Measurements from ENCODE around the gene TERT. TPM values are rescaled to one million over a fixed set of nuclear protein-coding genes. Genes with fewer than 3 reads are reported as not detected.
"Not testable (repeated sequence)": the region's sequence is repeated elsewhere in the genome, so short reads cannot be mapped to it uniquely, and the experiment has no call there.

Gene TERT
- total RNA-seq, 5 donors from 2014 or later (not counting 1 experiment from before 2014, with no cell fraction given): 0.09 to 0.70 (median 0.28) TPM

DNA sequence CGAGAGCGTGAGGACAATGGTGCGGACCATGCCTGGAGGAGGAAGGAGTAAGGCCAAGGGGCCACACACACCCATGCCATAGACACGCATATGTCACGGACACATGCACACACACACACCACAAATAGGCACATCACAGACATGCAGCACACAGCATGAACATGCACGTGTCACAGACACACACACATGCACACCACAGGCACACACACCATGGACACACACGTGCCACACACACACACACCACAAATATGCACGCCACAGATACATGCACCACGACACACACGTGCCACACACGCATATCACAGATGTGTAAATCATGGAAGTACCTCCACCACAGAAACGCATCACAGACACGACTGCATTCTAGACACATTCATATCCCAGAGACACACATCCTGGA, 16.7 kb downstream of the TERT start:
- ATAC-seq (replicated peaks in 1 of 4) (no peak), DNase-seq (no peak)
- Mint-ChIP-seq H3K36me3 (no peaks in the 10 kb centered on the region), H3K27me3 (no peaks in the 10 kb centered on the region), H3K4me3 (no peak overlapping the region), H3K27ac (no peak overlapping the region), H3K9me3 (no peaks in the 10 kb centered on the region), H3K4me1 (peaks cover 0 to 2% (median 0%) of the 10 kb centered on the region in 3 donors)
- Histone ChIP-seq H3K4me3 (ENCODE audit: control insufficient read depth in 1 of 2, extremely low read depth in 1 of 2, low read length in 1 of 2) (no peak overlapping the region), H3K4me1 (ENCODE audit: control insufficient read depth in 1 of 2, extremely low read depth in 1 of 2, insufficient read depth in 2 of 2, low read length in 2 of 2) (peaks cover 0 to 14% of the 10 kb centered on the region in 2 experiments), H3K9me3 (no peaks in the 10 kb centered on the region), H3K27ac (ENCODE audit: low read length) (no peak overlapping the region), H3K27me3 (replicated peaks in 1 of 2; ENCODE audit: control insufficient read depth in 2 of 2, extremely low read depth in 1 of 2, insufficient read depth in 2 of 2, low read length in 1 of 2) (peaks cover 0 to 6% of the 10 kb centered on the region in 2 experiments), H3K36me3 (ENCODE audit: control insufficient read depth in 2 of 2, extremely low read depth in 1 of 2, insufficient read depth in 1 of 2, low read length in 1 of 2) (peaks cover 0 to 8% of the 10 kb centered on the region in 2 donors)
- WGBS (ENCODE audit: insufficient coverage): 93% methylated on average over 13 of the region's 13 CpGs
- CTCF ChIA-PET: no interaction called here
- POLR2A ChIA-PET: no interaction called here

DNA sequence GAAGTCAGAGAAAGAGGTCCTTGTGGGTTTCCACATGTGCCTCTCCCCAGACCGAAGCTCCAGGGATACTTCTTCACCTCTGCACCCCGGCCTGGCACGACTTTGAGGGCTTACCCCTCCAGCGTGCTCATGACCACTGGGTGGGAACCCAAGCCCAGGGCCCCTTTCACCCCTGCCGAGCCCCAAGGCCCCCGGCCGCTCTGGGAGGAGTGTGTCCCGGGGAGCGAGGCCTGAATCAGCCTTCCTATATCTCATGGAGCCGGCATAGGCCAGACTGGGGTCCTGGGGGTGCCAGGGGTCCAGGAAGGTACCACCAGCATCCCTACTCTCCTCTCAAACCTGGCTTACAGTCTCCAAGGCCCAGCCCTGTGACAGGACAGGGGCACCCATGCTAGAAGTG, 17.1 kb downstream of the TERT start:
- Mint-ChIP-seq H3K4me3 (no peak overlapping the region), H3K9me3 (no peaks in the 10 kb centered on the region), H3K27me3 (no peaks in the 10 kb centered on the region), H3K4me1 (peaks cover 0 to 2% (median 0%) of the 10 kb centered on the region in 3 donors), H3K36me3 (no peaks in the 10 kb centered on the region), H3K27ac (no peak overlapping the region)
- H3K27ac ChIP-seq (ENCODE audit: low read length): no peak overlapping the region
- CTCF ChIA-PET: no interaction called here
- peaks cover 0 to 6% of the 10 kb centered on the region in 2 experiments for H3K27me3 ChIP-seq (replicated peaks in 1 of 2; ENCODE audit: control insufficient read depth in 2 of 2, extremely low read depth in 1 of 2, insufficient read depth in 2 of 2, low read length in 1 of 2)
- 93% methylated on average over 7 of the region's 10 CpGs for WGBS (ENCODE audit: insufficient coverage)
- H3K36me3 ChIP-seq (ENCODE audit: control insufficient read depth in 2 of 2, extremely low read depth in 1 of 2, insufficient read depth in 1 of 2, low read length in 1 of 2): peaks cover 0 to 8% of the 10 kb centered on the region in 2 donors
- no peak for DNase-seq
- no peak for ATAC-seq (replicated peaks in 1 of 4)
- H3K4me3 ChIP-seq (ENCODE audit: control insufficient read depth in 1 of 2, extremely low read depth in 1 of 2, low read length in 1 of 2): no peak overlapping the region
- POLR2A ChIA-PET: no interaction called here
- H3K9me3 ChIP-seq: no peaks in the 10 kb centered on the region
- H3K4me1 ChIP-seq (ENCODE audit: control insufficient read depth in 1 of 2, extremely low read depth in 1 of 2, insufficient read depth in 2 of 2, low read length in 2 of 2): peaks cover 0 to 14% of the 10 kb centered on the region in 2 experiments

DNA sequence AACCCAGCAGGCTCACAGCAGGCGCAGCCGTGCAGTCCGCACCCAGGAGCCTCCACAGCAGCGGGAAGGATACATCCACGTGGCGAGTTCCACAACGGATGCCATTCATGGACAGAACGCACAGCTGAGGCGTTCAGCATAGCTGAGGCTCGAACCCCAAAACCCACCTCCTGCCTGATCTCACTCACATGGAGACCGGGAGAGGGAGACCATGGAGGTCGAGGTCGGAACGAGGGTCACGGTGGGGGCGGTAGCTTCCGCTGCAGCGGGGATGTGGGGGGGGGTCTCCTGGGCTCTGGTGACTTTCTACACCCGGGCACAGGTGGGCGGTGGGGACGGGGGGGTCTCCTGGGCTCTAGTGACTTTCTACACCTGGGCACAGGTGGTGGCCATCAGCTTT, 17.5 kb downstream of the TERT start:
- H3K4me3 Mint-ChIP-seq: no peak overlapping the region
- ChIA-PET POLR2A (no interaction called here), CTCF (no interaction called here)
- H3K27me3 Mint-ChIP-seq: no peaks in the 10 kb centered on the region
- ATAC-seq (replicated peaks in 1 of 4): no peak
- Histone ChIP-seq H3K9me3 (no peaks in the 10 kb centered on the region), H3K4me3 (ENCODE audit: control insufficient read depth in 1 of 2, extremely low read depth in 1 of 2, low read length in 1 of 2) (no peak overlapping the region), H3K4me1 (ENCODE audit: control insufficient read depth in 1 of 2, extremely low read depth in 1 of 2, insufficient read depth in 2 of 2, low read length in 2 of 2) (peaks cover 0 to 14% of the 10 kb centered on the region in 2 experiments), H3K27me3 (replicated peaks in 1 of 2; ENCODE audit: control insufficient read depth in 2 of 2, extremely low read depth in 1 of 2, insufficient read depth in 2 of 2, low read length in 1 of 2) (peaks cover 0 to 6% of the 10 kb centered on the region in 2 experiments), H3K36me3 (ENCODE audit: control insufficient read depth in 2 of 2, extremely low read depth in 1 of 2, insufficient read depth in 1 of 2, low read length in 1 of 2) (peaks cover 0 to 8% of the 10 kb centered on the region in 2 donors), H3K27ac (ENCODE audit: low read length) (no peak overlapping the region)
- H3K9me3 Mint-ChIP-seq: no peaks in the 10 kb centered on the region
- no peak for DNase-seq
- no peaks in the 10 kb centered on the region for H3K36me3 Mint-ChIP-seq
- 96% methylated on average over 9 of the region's 21 CpGs for WGBS (ENCODE audit: insufficient coverage)
- peaks cover 0 to 2% (median 0%) of the 10 kb centered on the region in 3 donors for H3K4me1 Mint-ChIP-seq
- H3K27ac Mint-ChIP-seq: no peak overlapping the region

DNA sequence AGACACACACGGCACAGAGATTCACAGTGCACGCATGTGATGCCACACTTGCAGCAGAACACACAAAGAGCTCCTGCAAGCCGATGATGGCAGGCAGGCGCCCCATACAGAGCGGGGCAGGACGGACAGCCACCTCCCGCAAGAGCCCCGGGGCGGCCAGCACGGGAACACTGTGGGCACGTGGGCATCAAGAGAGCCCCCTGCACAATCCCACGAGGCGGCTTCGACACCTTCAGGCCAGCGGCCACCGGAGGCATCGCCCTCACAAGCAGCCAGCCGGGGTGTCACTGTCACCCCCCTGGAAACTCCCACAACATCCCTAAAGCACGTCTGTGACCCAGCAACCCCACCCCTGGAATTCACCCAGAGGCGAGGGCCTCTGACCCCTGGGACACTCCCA, 17.9 kb downstream of the TERT start:
- ATAC-seq (replicated peaks in 1 of 4): no peak
- POLR2A ChIA-PET: no interaction called here
- Mint-ChIP-seq H3K4me3 (no peak overlapping the region), H3K27ac (no peak overlapping the region), H3K9me3 (no peaks in the 10 kb centered on the region), H3K4me1 (peaks cover 0 to 2% (median 0%) of the 10 kb centered on the region in 3 donors), H3K36me3 (no peaks in the 10 kb centered on the region), H3K27me3 (no peaks in the 10 kb centered on the region)
- Histone ChIP-seq H3K4me1 (ENCODE audit: control insufficient read depth in 1 of 2, extremely low read depth in 1 of 2, insufficient read depth in 2 of 2, low read length in 2 of 2) (peaks cover 0 to 14% of the 10 kb centered on the region in 2 experiments), H3K27me3 (replicated peaks in 1 of 2; ENCODE audit: control insufficient read depth in 2 of 2, extremely low read depth in 1 of 2, insufficient read depth in 2 of 2, low read length in 1 of 2) (peaks cover 0 to 6% of the 10 kb centered on the region in 2 experiments), H3K9me3 (no peaks in the 10 kb centered on the region), H3K4me3 (ENCODE audit: control insufficient read depth in 1 of 2, extremely low read depth in 1 of 2, low read length in 1 of 2) (no peak overlapping the region), H3K27ac (ENCODE audit: low read length) (no peak overlapping the region), H3K36me3 (ENCODE audit: control insufficient read depth in 2 of 2, extremely low read depth in 1 of 2, insufficient read depth in 1 of 2, low read length in 1 of 2) (peaks cover 0 to 8% of the 10 kb centered on the region in 2 donors)
- 90% methylated on average over 18 of the region's 20 CpGs for WGBS (ENCODE audit: insufficient coverage)
- CTCF ChIA-PET: no interaction called here
- DNase-seq: no peak

DNA sequence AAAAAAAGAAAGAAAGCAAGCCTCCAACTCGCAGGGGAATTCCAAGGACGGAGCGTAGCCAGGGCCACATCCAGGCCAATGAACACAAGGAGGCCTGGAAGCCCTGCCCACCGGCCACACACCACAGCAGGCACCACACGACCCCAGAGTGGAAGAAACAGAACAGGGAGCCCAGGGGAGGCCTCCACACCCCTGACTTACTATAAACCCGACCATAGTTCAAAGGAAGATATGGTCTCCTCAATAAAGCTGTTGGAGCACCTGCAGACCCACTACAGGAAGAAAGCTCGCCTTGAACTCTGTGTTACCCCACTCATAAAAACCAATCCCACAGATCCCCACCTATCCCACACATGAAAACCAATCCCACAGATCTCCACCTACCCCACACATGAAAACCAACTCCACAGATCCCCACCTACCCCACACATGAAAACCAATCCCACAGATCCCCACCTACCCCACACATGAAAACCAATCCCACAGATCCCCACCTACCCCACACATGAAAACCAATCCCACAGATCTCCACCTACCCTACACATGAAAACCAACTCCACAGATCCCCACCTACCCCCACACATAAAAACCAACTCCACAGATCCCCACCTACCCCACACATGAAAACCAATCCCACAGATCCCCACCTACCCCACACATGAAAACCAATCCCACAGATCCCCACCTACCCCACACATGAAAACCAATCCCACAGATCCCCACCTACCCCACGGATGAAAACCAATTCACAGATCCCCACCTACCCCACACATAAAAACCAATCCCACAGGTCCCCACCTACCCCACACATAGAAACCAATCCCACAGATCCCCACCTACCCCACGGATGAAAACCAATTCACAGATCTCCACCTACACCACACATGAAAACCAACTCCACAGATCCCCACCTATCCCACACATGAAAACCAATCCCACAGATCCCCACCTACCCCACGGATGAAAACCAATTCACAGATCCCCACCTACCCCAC, 19.2 kb downstream of the TERT start:
- peaks cover 0 to 14% of the 10 kb centered on the region in 2 experiments for H3K4me1 ChIP-seq (ENCODE audit: control insufficient read depth in 1 of 2, extremely low read depth in 1 of 2, insufficient read depth in 2 of 2, low read length in 2 of 2)
- 64% methylated on average over 10 of the region's 10 CpGs for WGBS (ENCODE audit: insufficient coverage)
- H3K9me3 Mint-ChIP-seq; POLR2A ChIA-PET; H3K36me3 ChIP-seq (ENCODE audit: control insufficient read depth in 2 of 2, extremely low read depth in 1 of 2, insufficient read depth in 1 of 2, low read length in 1 of 2); H3K36me3 Mint-ChIP-seq; CTCF ChIA-PET; ATAC-seq (replicated peaks in 1 of 4); H3K27me3 ChIP-seq (replicated peaks in 1 of 2; ENCODE audit: control insufficient read depth in 2 of 2, extremely low read depth in 1 of 2, insufficient read depth in 2 of 2, low read length in 1 of 2); H3K27ac ChIP-seq (ENCODE audit: low read length); H3K4me3 ChIP-seq (ENCODE audit: control insufficient read depth in 1 of 2, extremely low read depth in 1 of 2, low read length in 1 of 2); H3K4me3 Mint-ChIP-seq; DNase-seq; H3K9me3 ChIP-seq; H3K27ac Mint-ChIP-seq; H3K27me3 Mint-ChIP-seq; H3K4me1 Mint-ChIP-seq: not testable (repeated sequence)

DNA sequence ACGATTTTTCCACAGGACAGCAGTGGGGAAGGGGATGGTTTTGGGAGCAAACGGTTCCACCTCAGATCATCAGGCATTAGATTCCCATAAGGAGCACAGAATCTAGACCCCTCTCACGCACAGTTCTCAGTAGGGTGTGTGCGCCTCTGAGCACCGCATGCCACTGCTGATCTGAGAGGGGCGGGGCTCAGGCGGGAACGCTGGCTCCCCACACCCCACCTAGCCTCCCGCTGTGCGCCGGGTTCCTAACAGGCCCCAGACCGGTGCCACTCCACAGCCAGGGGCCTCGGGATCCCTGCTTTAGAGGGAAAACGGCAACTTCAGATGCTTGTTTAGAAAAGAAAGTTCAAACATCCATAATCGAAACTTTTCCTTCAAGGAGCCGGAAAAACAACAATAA, 20.4 kb downstream of the TERT start:
- 88% methylated on average over 6 of the region's 16 CpGs for WGBS (ENCODE audit: insufficient coverage)
- Mint-ChIP-seq H3K27me3 (no peaks in the 10 kb centered on the region), H3K36me3 (no peaks in the 10 kb centered on the region), H3K27ac (no peak overlapping the region), H3K9me3 (no peaks in the 10 kb centered on the region), H3K4me1 (peaks cover 0 to 3% (median 2%) of the 10 kb centered on the region in 3 donors), H3K4me3 (no peak overlapping the region)
- no peak overlapping the region for H3K4me3 ChIP-seq (ENCODE audit: control insufficient read depth in 1 of 2, extremely low read depth in 1 of 2, low read length in 1 of 2)
- no peaks in the 10 kb centered on the region for H3K27me3 ChIP-seq (replicated peaks in 1 of 2; ENCODE audit: control insufficient read depth in 2 of 2, extremely low read depth in 1 of 2, insufficient read depth in 2 of 2, low read length in 1 of 2)
- DNase-seq: no peak
- H3K4me1 ChIP-seq (ENCODE audit: control insufficient read depth in 1 of 2, extremely low read depth in 1 of 2, insufficient read depth in 2 of 2, low read length in 2 of 2): peaks cover 0 to 15% of the 10 kb centered on the region in 2 experiments
- H3K36me3 ChIP-seq (ENCODE audit: control insufficient read depth in 2 of 2, extremely low read depth in 1 of 2, insufficient read depth in 1 of 2, low read length in 1 of 2): peaks cover 0 to 8% of the 10 kb centered on the region in 2 donors
- ChIA-PET POLR2A (no interaction called here), CTCF (no interaction called here)
- H3K27ac ChIP-seq (ENCODE audit: low read length): no peak overlapping the region
- ATAC-seq (replicated peaks in 1 of 4): no peak
- no peaks in the 10 kb centered on the region for H3K9me3 ChIP-seq
